H1 (cell line): ENCODE results near the gene PRSS12. TPM values are rescaled to one million over a fixed set of nuclear protein-coding genes. Genes with fewer than 3 reads are reported as not detected.

Experiments
- BACH1 ChIP-seq: IDR thresholded peaks from 2 replicates; pipeline ENCODE4 v1.6.1; 2012; ENCODE audit warnings: low read length, improper control_type of control experiment
- CHD7 ChIP-seq: fragments of 300-600 bp; sonication (generic); IDR thresholded peaks from 2 replicates; pipeline ENCODE4 v1.7.1; 2012; ENCODE audit warnings: low read length, moderate library complexity, mild to moderate bottlenecking, inconsistent platforms; ENCODE audit not compliant: insufficient replicate concordance
- E2F6 ChIP-seq: IDR thresholded peaks from 2 replicates; pipeline ENCODE4 v1.6.1; 2012; ENCODE audit warnings: inconsistent platforms
- EZH2 ChIP-seq: fragments of 200-600 bp; sonication (generic); IDR thresholded peaks from 2 replicates; pipeline ENCODE4 v1.7.1; 2012; ENCODE audit warnings: low read depth, mild to moderate bottlenecking, moderate library complexity, low read length, inconsistent platforms; ENCODE audit not compliant: severe bottlenecking
- HDAC6 ChIP-seq: IDR thresholded peaks from one replicate; pipeline ENCODE4 v1.7.1; 2012; ENCODE audit warnings: low read depth, mild to moderate bottlenecking, inconsistent platforms, low read length, moderate library complexity
- KDM4A ChIP-seq: IDR thresholded peaks from one replicate; pipeline ENCODE4 v1.7.1; 2012; ENCODE audit warnings: low read depth, mild to moderate bottlenecking, moderate library complexity, low read length, inconsistent platforms; ENCODE audit not compliant: severe bottlenecking
- POLR2A ChIP-seq, 2 experiments: IDR thresholded peaks; 1 replicate in 1 of 2; 2 replicates in 1 of 2; pipeline ENCODE4 v1.6.1; 2011; ENCODE audit warnings: low read depth in 2 of 2, low read length in 2 of 2, mild to moderate bottlenecking in 2 of 2; ENCODE audit errors: control extremely low read depth in 1 of 2
- RAD21 ChIP-seq, 2 experiments: IDR thresholded peaks in 1 of 2; conservative IDR thresholded peaks in 1 of 2; 2 replicates each; pipeline ENCODE4 v1.6.1; 2011; ENCODE audit warnings: low read depth in 2 of 2, low read length in 2 of 2, improper control_type of control experiment in 1 of 2, inconsistent platforms in 1 of 2, mild to moderate bottlenecking in 1 of 2, moderate library complexity in 1 of 2
- SP1 ChIP-seq: IDR thresholded peaks from 2 replicates; pipeline ENCODE4 v1.6.1; 2011; ENCODE audit warnings: low read depth, low read length
- TEAD4 ChIP-seq: IDR thresholded peaks from 2 replicates; pipeline ENCODE4 v1.6.1; 2012; ENCODE audit warnings: low read depth, low read length, inconsistent platforms, mixed read lengths
- polyA plus RNA-seq, 7 experiments: library from polyadenylated mRNA; depleted of rRNA in 3 of 7; stranded (reverse) in 5 of 7; unstranded in 2 of 7; fragments of >200 nt in 5 of 7; fragments of 200-250 nt in 2 of 7; gene quantifications; 1 replicate in 5 of 7; 2 replicates in 1 of 7; 4 replicates in 1 of 7; pipeline versions ENCODE4 v1.2.1 to v1.2.3, GENCODE V29; 2011 to 2013; ENCODE audit warnings: missing spikeins in 2 of 7, mixed read lengths in 2 of 7
- total RNA-seq: library from RNA; stranded (reverse); fragmentation: NEBNext Ultra II Directional; extraction: Animal tissue kit (Norgen Biotek cat#: 25700); gene quantifications from 2 replicates; pipeline ENCODE4 v1.2.1, GENCODE V29; 2021

PRSS12 gene
- total and polyA plus RNA-seq, 2 of the 8 experiments (the other 6 are each of a cell fraction or from before 2014, with no cell fraction given) = 2.6 to 9.3 TPM

GRCh38 chr4:118287711-118288451 lies 64.9 kb downstream of the PRSS12 start (continued):
- TF ChIP-seq CHD7 (no peak), E2F6 (no peak), SP1 (no peak), RAD21 (IDR thresholded peaks at IDR 0.05 in 1 of 2, conservative IDR thresholded peaks at IDR 0.05 in 1 of 2; ENCODE audit: low read depth in 2 of 2, low read length in 2 of 2) (no peak), POLR2A (IDR thresholded peaks at IDR 0.05; ENCODE audit: control extremely low read depth in 1 of 2, low read depth in 2 of 2, low read length in 2 of 2) (no peak), BACH1 (no peak), TEAD4 (no peak), KDM4A (no peak), HDAC6 (no peak), EZH2 (no peak)
